Gastroesophageal sphincter (tissue), 3 donors: ENCODE measurements around the gene CELSR1.

Experiments used
- EP300 ChIP-seq: sonication (generic); formaldehyde crosslinking; IDR thresholded peaks from one replicate; pipeline ENCODE4 v1.6.1; 2017; ENCODE audit warnings: antibody characterized with exemption, mild to moderate bottlenecking
- POLR2A ChIP-seq, 2 donors: fragments of 450-650 bp; IDR thresholded peaks; one replicate each; pipeline ENCODE4 v1.6.1; 2017; ENCODE audit warnings: antibody characterized with exemption in 2 of 2, mild to moderate bottlenecking in 2 of 2, moderate library complexity in 1 of 2
- POLR2AphosphoS5 ChIP-seq: sonication (generic); formaldehyde crosslinking; IDR thresholded peaks from one replicate; pipeline ENCODE4 v1.6.1; 2017; ENCODE audit warnings: antibody characterized with exemption
- TF ChIP-seq, protein P1 (sequence below), 4 experiments: fragments of 200-600 bp in 2 of 4; fragments of 450-650 bp in 2 of 4; sonication (generic) in 1 of 4; IDR thresholded peaks; one replicate each; pipeline ENCODE4 v1.5.1; 2017 to 2019; ENCODE audit warnings: antibody characterized with exemption in 4 of 4, mild to moderate bottlenecking in 2 of 4, moderate library complexity in 2 of 4

DNA sequence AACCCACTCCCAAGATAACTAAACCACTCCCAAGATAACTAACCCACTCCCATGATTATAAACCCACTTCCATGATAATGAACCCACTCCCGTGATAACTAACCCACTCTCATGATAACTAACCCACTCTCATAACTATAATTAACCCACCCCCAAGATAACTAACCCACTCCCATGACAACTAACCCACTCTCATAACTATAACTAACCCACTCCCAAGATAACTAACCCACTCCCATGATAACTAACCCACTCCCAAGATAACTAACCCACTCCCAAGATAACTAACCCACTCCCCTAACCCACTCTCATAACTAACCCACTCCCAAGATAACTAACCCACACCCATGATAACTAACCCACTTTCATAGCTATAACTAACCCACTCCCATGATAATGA, 30.1 kb upstream of the CELSR1 start:
- TF ChIP-seq POLR2AphosphoS5: no peak
- no peak for TF ChIP-seq POLR2A (IDR thresholded peaks at IDR 0.05)
- TF ChIP-seq, protein P1, sequence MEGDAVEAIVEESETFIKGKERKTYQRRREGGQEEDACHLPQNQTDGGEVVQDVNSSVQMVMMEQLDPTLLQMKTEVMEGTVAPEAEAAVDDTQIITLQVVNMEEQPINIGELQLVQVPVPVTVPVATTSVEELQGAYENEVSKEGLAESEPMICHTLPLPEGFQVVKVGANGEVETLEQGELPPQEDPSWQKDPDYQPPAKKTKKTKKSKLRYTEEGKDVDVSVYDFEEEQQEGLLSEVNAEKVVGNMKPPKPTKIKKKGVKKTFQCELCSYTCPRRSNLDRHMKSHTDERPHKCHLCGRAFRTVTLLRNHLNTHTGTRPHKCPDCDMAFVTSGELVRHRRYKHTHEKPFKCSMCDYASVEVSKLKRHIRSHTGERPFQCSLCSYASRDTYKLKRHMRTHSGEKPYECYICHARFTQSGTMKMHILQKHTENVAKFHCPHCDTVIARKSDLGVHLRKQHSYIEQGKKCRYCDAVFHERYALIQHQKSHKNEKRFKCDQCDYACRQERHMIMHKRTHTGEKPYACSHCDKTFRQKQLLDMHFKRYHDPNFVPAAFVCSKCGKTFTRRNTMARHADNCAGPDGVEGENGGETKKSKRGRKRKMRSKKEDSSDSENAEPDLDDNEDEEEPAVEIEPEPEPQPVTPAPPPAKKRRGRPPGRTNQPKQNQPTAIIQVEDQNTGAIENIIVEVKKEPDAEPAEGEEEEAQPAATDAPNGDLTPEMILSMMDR (IDR thresholded peaks at IDR 0.05): no peak
- no peak for TF ChIP-seq EP300
